Muscle of leg (tissue), 11 donors: ENCODE data around the gene SIVA1. TPM values are rescaled to one million over a fixed set of nuclear protein-coding genes. Genes with fewer than 3 reads are reported as not detected.
A peak's percentile ranks its signal among the peaks of the same experiment; 100 is the strongest.

Experiments used
- DNase-seq: peaks from one replicate; pipeline ENCODE4 v3.0.0; 2013
- H3K27ac ChIP-seq: one replicate; pipeline ENCODE4 v1.5.1; 2013; ENCODE audit warnings: mild to moderate bottlenecking, low read length, control low read depth
- H3K27me3 ChIP-seq: one replicate; pipeline ENCODE4 v1.6.1; 2013; ENCODE audit warnings: low read length; ENCODE audit not compliant: control insufficient read depth, insufficient read depth
- H3K36me3 ChIP-seq: one replicate; pipeline ENCODE4 v1.6.1; 2013; ENCODE audit warnings: low read length; ENCODE audit not compliant: control insufficient read depth, insufficient read depth
- H3K4me1 ChIP-seq: one replicate; pipeline ENCODE4 v1.6.1; 2013; ENCODE audit warnings: low read length; ENCODE audit not compliant: control insufficient read depth, insufficient read depth
- H3K4me3 ChIP-seq: one replicate; pipeline ENCODE4 v1.5.1; 2013; ENCODE audit warnings: low read length, control low read depth
- H3K9me3 ChIP-seq: replicated peaks from 2 replicates; pipeline ENCODE4 v1.6.1; 2013; ENCODE audit warnings: low read depth, low read length; ENCODE audit not compliant: control insufficient read depth
- WGBS: methylation state at CpG from one replicate; pipeline ENCODE4 v1.1.5; 2013; ENCODE audit warnings: missing lambda C conversion rate; ENCODE audit not compliant: insufficient coverage; 5-methylcytosine and 5-hydroxymethylcytosine counted together
- polyA plus RNA-seq, 8 donors: library from polyadenylated mRNA; unstranded; fragments of 120-200 nt; gene quantifications; one replicate each; pipeline versions ENCODE4 v1.2.1 to v1.2.3, GENCODE V29; 2013; ENCODE audit warnings: inconsistent platforms in 1 of 8, low replicate concordance in 1 of 8; ENCODE audit not compliant: insufficient read length in 8 of 8, insufficient read depth in 1 of 8
- total RNA-seq: library from RNA; stranded (reverse); fragments of 120-200 nt; gene quantifications from one replicate; pipeline ENCODE4 v1.2.4, GENCODE V29; 2013

The SIVA1 gene
- total and polyA plus RNA-seq, 9 donors = 66.1 to 110 (median 82.4) TPM

- no peak for DNase-seq
Measured at GRCh38 chr14:104742586-104743455, 10.1 kb upstream of the SIVA1 start.

GRCh38 chr14:104743461-104744380, 9.2 kb upstream of the SIVA1 start:
- H3K27me3 ChIP-seq = no peaks in the 10 kb centered on the region
- DNase-seq = no peak
- H3K9me3 ChIP-seq = no peaks in the 10 kb centered on the region
- H3K36me3 ChIP-seq = peaks cover 59% of the 10 kb centered on the region
- 88% methylated on average over 26 of the region's 28 CpGs for WGBS
- no peak overlapping the region for H3K4me3 ChIP-seq
- peaks cover 18% of the 10 kb centered on the region for H3K4me1 ChIP-seq
- H3K27ac ChIP-seq = no peak overlapping the region

More at GRCh38 chr14:104742586-104743455, 10.1 kb upstream of the SIVA1 start:
- WGBS = 82% methylated on average over 28 of the region's 32 CpGs
- no peak overlapping the region for H3K4me3 ChIP-seq
- no peaks in the 10 kb centered on the region for H3K27me3 ChIP-seq
- H3K4me1 ChIP-seq = peaks cover 9% of the 10 kb centered on the region
- H3K27ac ChIP-seq = no peak overlapping the region
- H3K36me3 ChIP-seq = peaks cover 59% of the 10 kb centered on the region
- no peaks in the 10 kb centered on the region for H3K9me3 ChIP-seq

DNA sequence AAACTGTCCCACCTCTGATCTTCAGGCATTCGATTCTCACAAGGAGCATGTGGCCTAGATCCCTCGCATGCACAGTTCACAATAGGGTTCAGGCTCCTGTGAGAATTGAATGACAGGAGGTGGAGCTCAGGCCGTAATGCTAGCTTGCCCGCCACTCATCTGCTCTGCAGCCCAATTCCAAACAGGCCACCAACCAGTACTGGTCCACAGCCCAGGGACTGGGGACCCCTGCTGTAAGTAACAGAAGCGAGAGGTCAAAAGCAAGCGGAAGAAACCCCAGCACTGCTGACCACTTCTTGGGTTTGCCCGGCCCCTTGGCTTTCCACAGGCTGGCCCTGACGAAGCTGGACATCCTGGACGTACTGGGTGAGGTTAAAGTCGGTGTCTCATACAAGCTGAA, 8.5 kb upstream of the SIVA1 start:
- 94% methylated on average over 9 of the region's 10 CpGs for WGBS
- H3K4me1 ChIP-seq = peaks cover 26% of the 10 kb centered on the region
- peaks cover 52% of the 10 kb centered on the region for H3K36me3 ChIP-seq
- DNase-seq = no peak
- H3K4me3 ChIP-seq = no peak overlapping the region
- no peak overlapping the region for H3K27ac ChIP-seq
- no peaks in the 10 kb centered on the region for H3K9me3 ChIP-seq
- no peaks in the 10 kb centered on the region for H3K27me3 ChIP-seq

DNA sequence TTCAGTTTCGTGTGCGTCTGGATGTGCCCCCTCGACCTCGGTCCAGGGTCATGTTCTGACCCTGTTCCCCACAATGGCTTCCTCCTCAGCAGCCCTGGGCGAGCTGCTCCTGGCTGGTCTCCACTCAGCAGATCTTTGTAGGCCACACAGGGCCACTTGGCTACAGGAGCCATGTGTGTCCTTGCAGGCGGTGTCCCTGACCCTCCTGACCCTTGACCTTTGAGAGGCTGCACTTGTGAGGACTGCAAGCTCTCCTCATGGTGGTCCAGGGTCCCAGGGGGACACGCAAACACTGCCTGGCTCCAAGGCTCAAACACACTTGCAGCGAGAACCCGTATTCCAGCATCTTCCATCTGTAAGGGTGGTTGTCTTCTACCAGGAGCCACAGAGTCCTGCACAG, 7.5 kb upstream of the SIVA1 start:
- H3K9me3 ChIP-seq = no peaks in the 10 kb centered on the region
- H3K27me3 ChIP-seq = no peaks in the 10 kb centered on the region
- no peak overlapping the region for H3K27ac ChIP-seq
- DNase-seq = no peak
- no peak overlapping the region for H3K4me3 ChIP-seq
- H3K36me3 ChIP-seq = peaks cover 46% of the 10 kb centered on the region
- peaks cover 33% of the 10 kb centered on the region for H3K4me1 ChIP-seq
- 90% methylated on average over 9 of the region's 9 CpGs for WGBS

DNA sequence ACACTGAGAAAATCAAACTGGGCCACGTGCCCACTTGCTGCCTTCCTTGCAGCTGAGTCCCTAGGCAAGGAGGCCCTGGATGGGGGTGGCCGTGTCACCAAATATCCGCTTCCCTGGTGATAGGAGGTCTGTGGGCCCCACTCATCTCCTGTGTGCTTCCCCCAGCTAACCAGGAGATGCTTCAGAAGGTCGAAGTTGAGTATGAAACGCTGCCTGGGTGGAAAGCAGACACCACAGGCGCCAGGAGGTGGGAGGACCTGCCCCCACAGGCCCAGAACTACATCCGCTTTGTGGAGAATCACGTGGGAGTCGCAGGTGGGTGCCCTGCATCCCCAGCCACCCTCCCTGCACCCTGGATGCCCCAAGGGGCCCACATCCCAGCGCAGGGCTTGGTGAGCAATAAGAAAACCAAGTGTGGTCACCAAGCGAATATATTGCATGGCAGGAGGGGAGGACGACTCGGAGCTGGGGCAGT, 6.8 kb upstream of the SIVA1 start:
- Histone ChIP-seq H3K36me3 (peaks cover 40% of the 10 kb centered on the region), H3K4me1 (peaks cover 33% of the 10 kb centered on the region), H3K27me3 (no peaks in the 10 kb centered on the region), H3K9me3 (no peaks in the 10 kb centered on the region), H3K27ac (no peak overlapping the region), H3K4me3 (no peak overlapping the region)
- 78% methylated on average over 9 of the region's 13 CpGs for WGBS
- DNase-seq = no peak

DNA sequence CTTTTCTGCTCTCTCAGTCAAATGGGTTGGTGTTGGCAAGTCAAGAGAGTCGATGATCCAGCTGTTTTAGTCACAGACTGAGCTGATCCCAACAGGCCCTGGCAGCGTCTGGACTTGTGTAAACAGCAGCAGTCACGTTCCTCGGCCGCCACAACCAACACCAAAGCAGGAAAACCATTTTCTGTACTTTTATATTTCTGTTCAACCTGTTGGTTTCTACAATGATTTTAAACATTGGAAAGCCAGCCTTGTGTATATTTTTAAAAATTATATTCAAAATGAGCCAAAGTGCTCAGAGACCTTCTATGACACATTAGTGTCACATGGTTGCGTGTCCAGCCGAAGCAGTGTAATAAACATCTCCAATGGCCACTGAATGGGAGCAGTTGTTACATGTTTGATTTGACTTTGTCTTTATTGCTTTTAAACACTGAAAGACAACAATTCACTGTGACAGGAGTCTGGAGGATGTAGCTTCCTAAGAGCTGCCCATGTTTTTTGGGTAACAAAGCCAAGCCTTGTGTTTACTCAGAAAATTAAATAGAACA, 5.9 kb upstream of the SIVA1 start:
- Histone ChIP-seq H3K9me3 (no peaks in the 10 kb centered on the region), H3K27me3 (no peaks in the 10 kb centered on the region), H3K27ac (no peak overlapping the region), H3K36me3 (peaks cover 32% of the 10 kb centered on the region), H3K4me1 (peaks cover 34% of the 10 kb centered on the region), H3K4me3 (no peak overlapping the region)
- peak; percentile 59 for DNase-seq
- 13% methylated on average over 1 of the region's 7 CpGs for WGBS

DNA sequence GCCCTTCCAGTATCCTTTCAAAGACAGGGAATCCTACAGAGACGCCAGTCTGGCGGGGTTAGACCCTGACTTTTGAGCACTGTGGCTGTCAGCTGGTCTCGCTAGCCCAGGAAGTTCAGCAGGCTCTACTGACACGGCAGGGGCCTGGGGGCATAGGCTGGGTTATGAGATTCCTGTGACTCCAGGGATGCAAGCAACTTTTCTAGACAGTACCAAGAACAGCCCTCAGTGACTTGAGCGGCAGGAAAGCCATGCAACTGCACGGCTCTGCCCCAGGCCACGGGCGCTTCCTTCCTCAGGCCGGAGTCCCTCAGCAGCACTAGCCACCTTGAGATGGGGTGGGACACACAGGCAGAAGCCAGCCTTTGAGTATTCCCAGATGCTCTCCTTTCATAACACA, 5.1 kb upstream of the SIVA1 start:
- H3K36me3 ChIP-seq = peaks cover 24% of the 10 kb centered on the region
- no peak overlapping the region for H3K4me3 ChIP-seq
- no peak overlapping the region for H3K27ac ChIP-seq
- no peak for DNase-seq
- no peaks in the 10 kb centered on the region for H3K9me3 ChIP-seq
- WGBS = 56% methylated on average over 3 of the region's 9 CpGs
- no peaks in the 10 kb centered on the region for H3K27me3 ChIP-seq
- peaks cover 38% of the 10 kb centered on the region for H3K4me1 ChIP-seq

- Histone ChIP-seq H3K27ac (peak overlapping the region; percentile 67), H3K4me3 (no peak overlapping the region), H3K4me1 (peaks cover 42% of the 10 kb centered on the region), H3K9me3 (no peaks in the 10 kb centered on the region), H3K27me3 (no peaks in the 10 kb centered on the region), H3K36me3 (peaks cover 14% of the 10 kb centered on the region)
- 12% methylated on average over 9 of the region's 11 CpGs for WGBS
- peak; percentile 77 for DNase-seq
Measured at GRCh38 chr14:104749111-104749649, 3.8 kb upstream of the SIVA1 start.

DNA sequence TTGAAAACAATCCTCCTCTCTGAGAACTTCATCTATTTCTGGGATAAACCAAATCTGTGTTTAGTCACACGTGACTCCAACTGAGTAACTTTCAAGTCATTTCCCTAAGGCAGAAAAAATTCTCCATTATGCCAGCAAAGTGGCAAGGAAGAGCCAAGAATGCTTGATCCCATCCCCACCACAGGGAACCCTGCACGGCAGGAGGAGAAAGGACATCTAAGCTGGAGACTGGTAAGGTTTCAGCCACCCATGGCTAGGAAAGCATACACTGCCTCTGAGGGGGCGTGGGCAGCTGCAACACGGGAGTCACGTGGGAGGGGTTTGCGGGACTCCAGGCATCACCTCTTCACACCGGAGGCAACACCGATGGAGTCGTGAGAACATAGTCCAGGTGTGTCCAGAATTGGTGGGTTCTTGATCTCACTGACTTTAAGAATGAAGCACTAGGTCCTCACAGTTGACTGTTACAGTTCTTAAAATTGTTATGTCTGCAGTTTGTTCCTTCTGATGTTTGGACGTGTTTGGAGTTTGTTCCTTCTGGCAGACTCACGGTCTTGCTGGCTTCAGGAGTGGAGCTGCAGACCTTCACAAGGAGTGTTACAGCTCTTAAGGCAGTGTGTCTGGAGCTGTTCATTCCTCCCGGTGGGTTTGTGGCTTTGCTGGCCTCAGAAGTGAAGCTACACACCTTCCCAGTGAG, 2.7 kb upstream of the SIVA1 start:
- Histone ChIP-seq H3K36me3 (peaks cover 10% of the 10 kb centered on the region), H3K27me3 (no peaks in the 10 kb centered on the region), H3K27ac (no peak overlapping the region), H3K9me3 (no peaks in the 10 kb centered on the region), H3K4me3 (no peak overlapping the region), H3K4me1 (peaks cover 53% of the 10 kb centered on the region)
- 53% methylated on average over 9 of the region's 12 CpGs for WGBS
- no peak for DNase-seq
